HG02798 (cell line): ENCODE data around the gene OR2T1.
"Not testable (repeated sequence)": the region's sequence is repeated elsewhere in the genome, so short reads cannot be mapped to it uniquely, and the experiment has no call there.

Source experiments
- ATAC-seq: cut with Tn5 transposase; IDR thresholded peaks from one replicate; pipeline ENCODE4 v1.9.1; 2021; ENCODE audit warnings: mild to moderate bottlenecking; ENCODE audit not compliant: unreplicated experiment, poor library complexity

The OR2T1 gene

GRCh38 chr1:248433811-248434415 is 31.1 kb downstream of the OR2T1 start:
- not testable (repeated sequence) for ATAC-seq

- ATAC-seq, result peak; percentile 50
Measured at GRCh38 chr1:248434913-248435312, 32.1 kb downstream of the OR2T1 start.

GRCh38 chr1:248436303-248436702 is 33.5 kb downstream of the OR2T1 start:
- peak; percentile 52 for ATAC-seq

- ATAC-seq, result peak; percentile 52
Measured at GRCh38 chr1:248438668-248439067, 35.8 kb downstream of the OR2T1 start.

GRCh38 chr1:248439283-248439682 is 36.4 kb downstream of the OR2T1 start:
- ATAC-seq, result not testable (repeated sequence)

- not testable (repeated sequence) for ATAC-seq
Measured at GRCh38 chr1:248442500-248443277, 39.8 kb downstream of the OR2T1 start.

- not testable (repeated sequence) for ATAC-seq
Measured at GRCh38 chr1:248444603-248445002, 41.8 kb downstream of the OR2T1 start.

- not testable (repeated sequence) for ATAC-seq
Measured at GRCh38 chr1:248445399-248445798, 42.6 kb downstream of the OR2T1 start, which contains the start of gene OR2T2. Gene OR2T2, plus strand, starts transcription at chr1:248445637. Its CDS starts 7,161 bp downstream, at chr1:248452798.

GRCh38 chr1:248448409-248449074 is 45.7 kb downstream of the OR2T1 start:
- ATAC-seq, result peak; percentile 53

- ATAC-seq, result not testable (repeated sequence)
Measured at GRCh38 chr1:248449821-248450465, 47.1 kb downstream of the OR2T1 start.

- peak; percentile 61 for ATAC-seq
Measured at GRCh38 chr1:248450466-248451145, 47.8 kb downstream of the OR2T1 start.

GRCh38 chr1:248453619-248454018 is 50.8 kb downstream of the OR2T1 start:
- not testable (repeated sequence) for ATAC-seq

- ATAC-seq, result not testable (repeated sequence)
Measured at GRCh38 chr1:248455045-248455444, 52.2 kb downstream of the OR2T1 start.

GRCh38 chr1:248456635-248457034 is 53.8 kb downstream of the OR2T1 start:
- ATAC-seq, result not testable (repeated sequence)
